Right kidney (tissue), 9 donors: Measurements from ENCODE around the gene CPVL.

Experiments
- DNase-seq: peaks from one replicate; pipeline ENCODE4 v3.0.0-alpha.2; 2016
- long read RNA-seq, 8 donors: transcript quantifications; one replicate each; lab custom pipeline, GENCODE V29; 2026

CPVL gene
- long read RNA-seq, donor 1, transcript CPVL-201 (13 exons, 2,091 nt): major isoform, 22 of 22 reads
- long read RNA-seq, donor 1, partial matches to known transcripts: 0 of 22 reads
- long read RNA-seq, donor 1, other reads (novel, unspliced or antisense): 0 of 22 reads
- long read RNA-seq, donor 2, transcript CPVL-201 (13 exons, 2,091 nt): major isoform, 17 of 17 reads
- long read RNA-seq, donor 2, partial matches to known transcripts: 0 of 17 reads
- long read RNA-seq, donor 2, other reads (novel, unspliced or antisense): 0 of 17 reads
- long read RNA-seq, donor 3, transcript CPVL-201 (13 exons, 2,091 nt): major isoform, 9 of 9 reads
- long read RNA-seq, donor 3, partial matches to known transcripts: 0 of 9 reads
- long read RNA-seq, donor 3, other reads (novel, unspliced or antisense): 0 of 9 reads
- long read RNA-seq, donor 4, transcript CPVL-201 (13 exons, 2,091 nt): major isoform, 16 of 26 reads
- long read RNA-seq, donor 4, partial matches to known transcripts: 8 of 26 reads
- long read RNA-seq, donor 4, other reads (novel, unspliced or antisense): 0 of 26 reads
- long read RNA-seq, donor 5, transcript CPVL-201 (13 exons, 2,091 nt): major isoform, 13 of 13 reads
- long read RNA-seq, donor 5, partial matches to known transcripts: 0 of 13 reads
- long read RNA-seq, donor 5, other reads (novel, unspliced or antisense): 0 of 13 reads
- long read RNA-seq, donor 6, transcript CPVL-201 (13 exons, 2,091 nt): major isoform, 9 of 15 reads
- long read RNA-seq, donor 6, partial matches to known transcripts: 6 of 15 reads
- long read RNA-seq, donor 6, other reads (novel, unspliced or antisense): 0 of 15 reads
- long read RNA-seq, donor 7, transcript CPVL-201 (13 exons, 2,091 nt): major isoform, 9 of 24 reads
- long read RNA-seq, donor 7, partial matches to known transcripts: 15 of 24 reads
- long read RNA-seq, donor 7, other reads (novel, unspliced or antisense): 0 of 24 reads
- long read RNA-seq, donor 8, transcript CPVL-201 (13 exons, 2,091 nt): major isoform, 25 of 37 reads
- long read RNA-seq, donor 8, partial matches to known transcripts: 10 of 37 reads
- long read RNA-seq, donor 8, other reads (novel, unspliced or antisense): 0 of 37 reads

- DNase-seq: peak; percentile 72
Observed at GRCh38 chr7:29146057-29146706, at the start of gene CPVL. Gene CPVL (minus strand): TSS chr7:29146537. CDS start chr7:29121061, 25,476 bp downstream.

- peak; percentile 88 for DNase-seq
Observed at GRCh38 chr7:29194594-29195427, 48.5 kb upstream of the CPVL start, which contains the start of gene CHN2. Gene CHN2 (plus strand): TSS chr7:29194775.

GRCh38 chr7:29194206-29194593 is 47.9 kb upstream of the CPVL start:
- no peak for DNase-seq

- peak; percentile 56 for DNase-seq
Observed at GRCh38 chr7:29193316-29194205, 47.2 kb upstream of the CPVL start.

- DNase-seq: no peak
Observed at GRCh38 chr7:29192811-29193210, 46.5 kb upstream of the CPVL start.

GRCh38 chr7:29192323-29192722 is 46.0 kb upstream of the CPVL start:
- no peak for DNase-seq

- no peak for DNase-seq
Observed at GRCh38 chr7:29190349-29191045, 44.2 kb upstream of the CPVL start.

- DNase-seq: peak; percentile 68
Observed at GRCh38 chr7:29189743-29190201, 43.4 kb upstream of the CPVL start.

- no peak for DNase-seq
Observed at GRCh38 chr7:29185613-29186012, 39.3 kb upstream of the CPVL start.

GRCh38 chr7:29184599-29184998 is 38.3 kb upstream of the CPVL start:
- no peak for DNase-seq

GRCh38 chr7:29179115-29179514 is 32.8 kb upstream of the CPVL start:
- DNase-seq: no peak

GRCh38 chr7:29177963-29178600 is 31.7 kb upstream of the CPVL start:
- no peak for DNase-seq

- DNase-seq: no peak
Observed at GRCh38 chr7:29173458-29173857, 27.1 kb upstream of the CPVL start.

GRCh38 chr7:29170781-29171180 is 24.4 kb upstream of the CPVL start:
- no peak for DNase-seq

- DNase-seq: no peak
Observed at GRCh38 chr7:29167721-29168120, 21.4 kb upstream of the CPVL start.

GRCh38 chr7:29163854-29164253 is 17.5 kb upstream of the CPVL start:
- DNase-seq: no peak

- DNase-seq: no peak
Observed at GRCh38 chr7:29162577-29162976, 16.2 kb upstream of the CPVL start.

- no peak for DNase-seq
Observed at GRCh38 chr7:29161231-29161630, 14.9 kb upstream of the CPVL start.

GRCh38 chr7:29160080-29160479 is 13.7 kb upstream of the CPVL start:
- no peak for DNase-seq
